H1 (cell line): ENCODE measurements around the gene PRRG3. TPM values are rescaled to one million over a fixed set of nuclear protein-coding genes. Genes with fewer than 3 reads are reported as not detected.

Experiments used
- CTCF ChIA-PET: fragments of 300-600 bp; sonication (Branson Sonifier 250); formaldehyde crosslinking; loops from one replicate; lab custom pipeline; 2021; ENCODE audit not compliant: partially characterized antibody; lab: Charles Lee
- POLR2A ChIA-PET: fragments of 300-600 bp; sonication (Branson Sonifier 250); formaldehyde crosslinking; loops from one replicate; lab custom pipeline; 2021; ENCODE audit warnings: inconsistent platforms; ENCODE audit not compliant: partially characterized antibody; lab: Charles Lee
- DNase-seq, 2 experiments: peaks; one replicate each; pipeline versions ENCODE4 v3.0.0 to v3.0.0-alpha.2; 2010 to 2022; ENCODE audit warnings: low spot score in 2 of 2, low read depth in 1 of 2, mixed read lengths in 1 of 2
- FAIRE-seq: peaks from 2 replicates; lab custom pipeline; 2011; peaks lifted over from hg19 to GRCh38; lab: Jason Lieb, UNC
- H2AFZ ChIP-seq: 2 replicates; pipeline ENCODE4 v1.8.1; 2012; ENCODE audit warnings: low read length, inconsistent platforms
- H2AK5ac ChIP-seq: 2 replicates; pipeline ENCODE4 v1.6.1; 2013; ENCODE audit warnings: low read depth, low read length
- H2BK120ac ChIP-seq: replicated peaks from 2 replicates; pipeline ENCODE3; 2013; ENCODE audit warnings: low read depth, low read length, inconsistent platforms
- H2BK12ac ChIP-seq: 2 replicates; pipeline ENCODE4 v1.6.1; 2013; ENCODE audit warnings: low read depth, low read length
- H2BK15ac ChIP-seq: 2 replicates; pipeline ENCODE4 v1.6.1; 2013; ENCODE audit warnings: low read length
- H2BK20ac ChIP-seq: 2 replicates; pipeline ENCODE4 v1.6.1; 2013; ENCODE audit warnings: low read length
- H2BK5ac ChIP-seq: 2 replicates; pipeline ENCODE4 v1.6.1; 2013; ENCODE audit warnings: low read depth, low read length
- H3K14ac ChIP-seq: 2 replicates; pipeline ENCODE4 v1.6.1; 2013; ENCODE audit warnings: inconsistent platforms; ENCODE audit not compliant: insufficient read length
- H3K18ac ChIP-seq: 2 replicates; pipeline ENCODE4 v1.6.1; 2013; ENCODE audit warnings: low read length; ENCODE audit errors: extremely low read depth
- H3K23ac ChIP-seq: 2 replicates; pipeline ENCODE4 v1.6.1; 2013; ENCODE audit warnings: inconsistent platforms; ENCODE audit not compliant: insufficient read length
- H3K23me2 ChIP-seq: 2 replicates; pipeline ENCODE4 v1.6.1; 2013; ENCODE audit warnings: low read depth, low read length
- H3K27ac ChIP-seq: 2 replicates; pipeline ENCODE4 v1.6.1; 2011; ENCODE audit warnings: low read depth, low read length, inconsistent platforms
- H3K27me3 ChIP-seq, 4 experiments: replicated peaks in 1 of 4; 1 replicate in 1 of 4; 2 replicates in 3 of 4; pipeline versions ENCODE4 v1.6.1 to v1.8.1; 2011 to 2013; ENCODE audit warnings: low read length in 3 of 4, mild to moderate bottlenecking in 3 of 4, inconsistent platforms in 2 of 4, mixed read lengths in 2 of 4, moderate library complexity in 1 of 4; ENCODE audit not compliant: control insufficient read depth in 3 of 4, insufficient read depth in 3 of 4; ENCODE audit errors: extremely low read depth in 1 of 4
- H3K36me3 ChIP-seq, 4 experiments: 2 replicates each; pipeline versions ENCODE4 v1.6.1 to v1.8.1; 2011 to 2013; ENCODE audit warnings: mild to moderate bottlenecking in 4 of 4, low read length in 3 of 4, moderate library complexity in 2 of 4, control low read depth in 1 of 4, inconsistent platforms in 1 of 4; ENCODE audit not compliant: insufficient read depth in 4 of 4, control insufficient read depth in 2 of 4
- H3K4ac ChIP-seq: replicated peaks from 2 replicates; pipeline ENCODE3; 2013; ENCODE audit warnings: low read length, low read depth, mixed read lengths, inconsistent platforms; ENCODE audit not compliant: insufficient read length
- H3K4me1 ChIP-seq, 4 experiments: replicated peaks in 1 of 4; 1 replicate in 1 of 4; 2 replicates in 3 of 4; pipeline versions ENCODE4 v1.6.1 to v1.8.1; 2011 to 2013; ENCODE audit warnings: low read length in 3 of 4, inconsistent platforms in 2 of 4, mixed read lengths in 1 of 4; ENCODE audit not compliant: insufficient read depth in 4 of 4, control insufficient read depth in 3 of 4
- H3K4me2 ChIP-seq, 2 experiments: 2 replicates each; pipeline versions ENCODE4 v1.6.1 to v1.8.1; 2011 to 2013; ENCODE audit warnings: low read depth in 2 of 2, low read length in 2 of 2, control low read depth in 1 of 2, inconsistent platforms in 1 of 2, mild to moderate bottlenecking in 1 of 2; ENCODE audit not compliant: insufficient read depth in 1 of 2
- H3K4me3 ChIP-seq, 4 experiments: fragments of 200-600, 300-600 bp in 1 of 4; sonication (generic), shearing (Covaris generic), sonication (Bioruptor Twin) in 1 of 4; 2 replicates each; pipeline versions ENCODE4 v1.5.1 to v1.8.1; 2011 to 2016; ENCODE audit warnings: low read length in 4 of 4, low read depth in 3 of 4, control low read depth in 2 of 4, inconsistent platforms in 2 of 4, mild to moderate bottlenecking in 2 of 4, mixed read lengths in 1 of 4, moderate library complexity in 1 of 4; ENCODE audit not compliant: insufficient read depth in 2 of 4; ENCODE audit errors: extremely low read depth in 1 of 4
- H3K56ac ChIP-seq: replicated peaks from 2 replicates; pipeline ENCODE3; 2013; ENCODE audit warnings: low read depth, mild to moderate bottlenecking, mixed read lengths, low read length, inconsistent platforms; ENCODE audit not compliant: insufficient read length
- H3K79me1 ChIP-seq: 2 replicates; pipeline ENCODE4 v1.6.1; 2013; ENCODE audit warnings: low read depth, low read length, control low read depth
- H3K79me2 ChIP-seq, 2 experiments: 2 replicates each; pipeline versions ENCODE4 v1.6.1 to v1.8.1; 2012 to 2013; ENCODE audit warnings: low read length in 2 of 2, mild to moderate bottlenecking in 2 of 2, inconsistent platforms in 1 of 2; ENCODE audit not compliant: insufficient read depth in 2 of 2, control insufficient read depth in 1 of 2
- H3K9ac ChIP-seq, 4 experiments: replicated peaks in 1 of 4; 1 replicate in 1 of 4; 2 replicates in 3 of 4; pipeline versions ENCODE4 v1.6.1 to v1.8.1; 2011 to 2013; ENCODE audit warnings: low read depth in 3 of 4, low read length in 3 of 4, control low read depth in 2 of 4, mild to moderate bottlenecking in 2 of 4, moderate library complexity in 2 of 4, inconsistent platforms in 1 of 4; ENCODE audit errors: extremely low read depth in 1 of 4
- H3K9me3 ChIP-seq, 2 experiments: 2 replicates each; pipeline versions ENCODE4 v1.6.1 to v1.8.1; 2012 to 2013; ENCODE audit warnings: mild to moderate bottlenecking in 2 of 2, moderate library complexity in 2 of 2, control low read depth in 1 of 2, inconsistent platforms in 1 of 2, low read depth in 1 of 2, low read length in 1 of 2, mixed read lengths in 1 of 2; ENCODE audit not compliant: insufficient read depth in 2 of 2
- H4K20me1 ChIP-seq, 2 experiments: replicated peaks in 1 of 2; 2 replicates each; pipeline versions ENCODE3 to v1.8.1; 2011 to 2013; ENCODE audit warnings: inconsistent platforms in 2 of 2, low read length in 2 of 2, mild to moderate bottlenecking in 1 of 2; ENCODE audit not compliant: insufficient read depth in 2 of 2, control insufficient read depth in 1 of 2
- H4K5ac ChIP-seq: 2 replicates; pipeline ENCODE4 v1.6.1; 2013; ENCODE audit warnings: low read length, low read depth, mixed read lengths, inconsistent platforms; ENCODE audit not compliant: insufficient read length
- H4K8ac ChIP-seq: 2 replicates; pipeline ENCODE4 v1.8.0; 2013; ENCODE audit warnings: mild to moderate bottlenecking, moderate library complexity, low read length, inconsistent platforms; ENCODE audit not compliant: insufficient read depth; ENCODE audit errors: extremely low read depth
- H4K91ac ChIP-seq: replicated peaks from 2 replicates; pipeline ENCODE3; 2013; ENCODE audit warnings: low read length, mixed read lengths, inconsistent platforms; ENCODE audit not compliant: insufficient read length
- CBX8 ChIP-seq: fragments of 300-800, 300-1000 bp; sonication (generic); IDR thresholded peaks from 2 replicates; pipeline ENCODE4 v1.7.1; 2016; ENCODE audit warnings: low read depth, low read length, borderline replicate concordance
- CHD1 ChIP-seq: IDR thresholded peaks from 2 replicates; pipeline ENCODE4 v1.6.1; 2012; ENCODE audit warnings: low read depth, low read length, improper control_type of control experiment
- SAP30 ChIP-seq: fragments of 300-600 bp; sonication (generic); IDR thresholded peaks from 2 replicates; pipeline ENCODE4 v1.7.1; 2012; ENCODE audit warnings: low read length, moderate library complexity, mild to moderate bottlenecking, inconsistent platforms; ENCODE audit not compliant: insufficient read depth, insufficient replicate concordance
- WGBS, 2 experiments: shearing (Covaris generic) in 1 of 2; methylation state at CpG; one replicate each; pipeline versions ENCODE4 v1.1.6 to v1.1.7; 2013 to 2015; ENCODE audit warnings: low lambda C conversion rate in 2 of 2, mixed read lengths in 2 of 2, inconsistent platforms in 1 of 2, low coverage in 1 of 2, missing lambda C conversion rate in 1 of 2; ENCODE audit not compliant: insufficient replicate concordance in 2 of 2, insufficient coverage in 1 of 2, insufficient read length in 1 of 2; ENCODE audit errors: extremely low coverage in 1 of 2, missing lambda C conversion rate in 1 of 2; 5-methylcytosine and 5-hydroxymethylcytosine counted together
- polyA plus RNA-seq, 7 experiments: library from polyadenylated mRNA; depleted of rRNA in 3 of 7; stranded (reverse) in 5 of 7; unstranded in 2 of 7; fragments of >200 nt in 5 of 7; fragments of 200-250 nt in 2 of 7; gene quantifications; 1 replicate in 5 of 7; 2 replicates in 1 of 7; 4 replicates in 1 of 7; pipeline versions ENCODE4 v1.2.1 to v1.2.3, GENCODE V29; 2011 to 2013; ENCODE audit warnings: missing spikeins in 2 of 7, mixed read lengths in 2 of 7
- total RNA-seq: library from RNA; stranded (reverse); fragmentation: NEBNext Ultra II Directional; extraction: Animal tissue kit (Norgen Biotek cat#: 25700); gene quantifications from 2 replicates; pipeline ENCODE4 v1.2.1, GENCODE V29; 2021
- TF ChIP-seq, protein P1 (sequence below): IDR thresholded peaks from 2 replicates; pipeline ENCODE4 v1.6.1; 2012; ENCODE audit warnings: inconsistent platforms
- TF ChIP-seq, protein P2 (sequence below), 3 experiments: IDR thresholded peaks; 1 replicate in 2 of 3; 2 replicates in 1 of 3; pipeline versions ENCODE4 v1.5.1 to v1.6.1; 2011; ENCODE audit warnings: low read length in 3 of 3, mild to moderate bottlenecking in 3 of 3, inconsistent platforms in 2 of 3, low read depth in 1 of 3, moderate library complexity in 1 of 3; ENCODE audit not compliant: insufficient read depth in 1 of 3; ENCODE audit errors: control extremely low read depth in 1 of 3
- TF ChIP-seq, protein P3 (sequence below): IDR thresholded peaks from 2 replicates; pipeline ENCODE4 v1.6.1; 2012; ENCODE audit warnings: inconsistent platforms

The PRRG3 gene
- total and polyA plus RNA-seq, 2 of the 8 experiments (the other 6 are each of a cell fraction or from before 2014, with no cell fraction given), result 4.2 to 5.4 TPM

DNA sequence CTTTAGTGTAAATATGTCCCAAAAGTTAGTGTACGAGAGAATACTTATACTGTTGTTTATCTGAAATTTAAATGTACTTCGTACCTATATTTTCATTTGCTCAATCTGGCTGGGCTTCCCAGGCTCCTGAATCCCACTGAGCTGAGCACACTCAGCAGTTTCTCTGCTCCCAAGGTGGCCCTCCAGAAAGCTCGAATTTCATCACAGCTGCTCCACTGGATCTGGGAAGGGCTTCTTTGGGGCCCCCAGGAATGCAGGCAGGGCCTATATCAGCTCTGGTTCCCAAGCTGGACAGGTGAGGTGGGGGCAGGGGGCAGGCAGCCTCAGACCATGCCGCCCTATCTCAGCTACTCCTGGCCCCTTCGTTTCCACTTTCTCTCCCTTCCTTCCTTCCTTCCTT is 19.1 kb downstream of the PRRG3 start:
- FAIRE-seq, result no peak
- no peaks in the 10 kb centered on the region for H3K36me3 ChIP-seq
- no peak overlapping the region for H3K4ac ChIP-seq
- no peak for TF ChIP-seq CBX8
- TF ChIP-seq, protein P1, sequence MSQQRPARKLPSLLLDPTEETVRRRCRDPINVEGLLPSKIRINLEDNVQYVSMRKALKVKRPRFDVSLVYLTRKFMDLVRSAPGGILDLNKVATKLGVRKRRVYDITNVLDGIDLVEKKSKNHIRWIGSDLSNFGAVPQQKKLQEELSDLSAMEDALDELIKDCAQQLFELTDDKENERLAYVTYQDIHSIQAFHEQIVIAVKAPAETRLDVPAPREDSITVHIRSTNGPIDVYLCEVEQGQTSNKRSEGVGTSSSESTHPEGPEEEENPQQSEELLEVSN, result no peak
- TF ChIP-seq, protein P2, sequence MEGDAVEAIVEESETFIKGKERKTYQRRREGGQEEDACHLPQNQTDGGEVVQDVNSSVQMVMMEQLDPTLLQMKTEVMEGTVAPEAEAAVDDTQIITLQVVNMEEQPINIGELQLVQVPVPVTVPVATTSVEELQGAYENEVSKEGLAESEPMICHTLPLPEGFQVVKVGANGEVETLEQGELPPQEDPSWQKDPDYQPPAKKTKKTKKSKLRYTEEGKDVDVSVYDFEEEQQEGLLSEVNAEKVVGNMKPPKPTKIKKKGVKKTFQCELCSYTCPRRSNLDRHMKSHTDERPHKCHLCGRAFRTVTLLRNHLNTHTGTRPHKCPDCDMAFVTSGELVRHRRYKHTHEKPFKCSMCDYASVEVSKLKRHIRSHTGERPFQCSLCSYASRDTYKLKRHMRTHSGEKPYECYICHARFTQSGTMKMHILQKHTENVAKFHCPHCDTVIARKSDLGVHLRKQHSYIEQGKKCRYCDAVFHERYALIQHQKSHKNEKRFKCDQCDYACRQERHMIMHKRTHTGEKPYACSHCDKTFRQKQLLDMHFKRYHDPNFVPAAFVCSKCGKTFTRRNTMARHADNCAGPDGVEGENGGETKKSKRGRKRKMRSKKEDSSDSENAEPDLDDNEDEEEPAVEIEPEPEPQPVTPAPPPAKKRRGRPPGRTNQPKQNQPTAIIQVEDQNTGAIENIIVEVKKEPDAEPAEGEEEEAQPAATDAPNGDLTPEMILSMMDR (IDR thresholded peaks at IDR 0.05; ENCODE audit: control extremely low read depth in 1 of 3, insufficient read depth in 1 of 3, low read depth in 1 of 3, low read length in 3 of 3), result no peak
- TF ChIP-seq, protein P3, sequence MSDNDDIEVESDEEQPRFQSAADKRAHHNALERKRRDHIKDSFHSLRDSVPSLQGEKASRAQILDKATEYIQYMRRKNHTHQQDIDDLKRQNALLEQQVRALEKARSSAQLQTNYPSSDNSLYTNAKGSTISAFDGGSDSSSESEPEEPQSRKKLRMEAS, result no peak
- TF ChIP-seq CHD1, result no peak
- no peak for TF ChIP-seq SAP30
- 63% methylated on average over 1 of the region's 5 CpGs; no CpG with 5 or more reads in 1 of the 2 experiments for WGBS, 2 experiments
- no peak overlapping the region for H3K9ac ChIP-seq
- no peak overlapping the region for H3K4me3 ChIP-seq
- no peak overlapping the region for H4K91ac ChIP-seq
- no peaks in the 10 kb centered on the region for H3K23me2 ChIP-seq
- H3K27ac ChIP-seq, result no peak overlapping the region
- DNase-seq, result no peak
- no peak overlapping the region for H2BK120ac ChIP-seq
- no peak overlapping the region for H3K18ac ChIP-seq
- no peaks in the 10 kb centered on the region for H3K79me2 ChIP-seq
- peaks cover 0 to 4% (median 1%) of the 10 kb centered on the region in 4 experiments; a peak in 3 of 7 replicates for H3K4me1 ChIP-seq
- no peak overlapping the region for H2BK15ac ChIP-seq
- ChIA-PET POLR2A (no interaction called here), CTCF (interaction anchor here (0.9 to 1.8 kb wide), 13 partner anchors 9 to 927 kb away, joined by 3 to 8 read pairs (median 4); no protein-coding TSS in a partner anchor)
- H2BK20ac ChIP-seq, result no peak overlapping the region
- H3K27me3 ChIP-seq, result no peaks in the 10 kb centered on the region
- H4K20me1 ChIP-seq, result no peaks in the 10 kb centered on the region
- no peak overlapping the region for H2AK5ac ChIP-seq
- no peak overlapping the region for H2BK5ac ChIP-seq
- no peaks in the 10 kb centered on the region for H3K79me1 ChIP-seq
- no peak overlapping the region for H3K23ac ChIP-seq
- no peak overlapping the region for H3K14ac ChIP-seq
- no peak overlapping the region; the same call in 1 of the 2 replicates for H4K8ac ChIP-seq
- no peak overlapping the region for H3K56ac ChIP-seq
- no peak overlapping the region for H4K5ac ChIP-seq
- H2BK12ac ChIP-seq, result no peak overlapping the region
- H2AFZ ChIP-seq, result no peak overlapping the region; the same call in 1 of the 2 replicates
- no peaks in the 10 kb centered on the region for H3K9me3 ChIP-seq
- H3K4me2 ChIP-seq, result no peak overlapping the region
